ENCODE results near the gene HEATR3. TPM values are rescaled to one million over a fixed set of nuclear protein-coding genes. Genes with fewer than 3 reads are reported as not detected.

HEATR3 gene
- total and polyA plus RNA-seq, 2 of the 13 experiments (the other 11 are each of a cell fraction or from before 2014, with no cell fraction given) = 22.4 to 52.4 TPM

DNA sequence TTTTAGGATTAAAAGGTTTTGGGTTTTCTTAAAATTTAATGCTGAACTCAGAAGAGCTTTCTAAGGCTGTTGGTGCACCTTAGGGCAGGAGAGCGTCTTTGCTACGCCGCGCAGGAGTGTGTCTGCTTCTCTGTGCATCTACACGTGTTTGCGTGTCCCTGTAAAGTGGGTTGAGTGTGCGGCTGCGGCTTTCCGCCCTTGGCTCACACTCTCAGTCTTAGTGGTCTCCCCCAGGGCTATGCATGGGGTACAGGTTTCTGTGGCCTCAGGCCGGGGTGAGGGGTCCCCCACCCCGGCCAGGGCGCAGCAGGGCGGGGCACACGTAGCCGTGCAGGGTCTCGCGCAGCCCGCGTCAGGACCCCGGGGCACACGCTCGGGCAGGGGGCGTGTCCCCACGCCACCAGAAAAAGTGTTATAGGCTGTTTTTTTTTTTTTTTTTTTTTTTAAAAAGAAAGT is 86.6 kb downstream of the HEATR3 start (continued):
- TF ChIP-seq YEATS2 (CRISPR knock-in tag; IDR thresholded peaks at IDR 0.05; ENCODE audit: borderline replicate concordance) = no peak
- TF ChIP-seq IRF2 (CRISPR knock-in tag; IDR thresholded peaks at IDR 0.05) = no peak
- no peak for TF ChIP-seq ZNF790 (CRISPR knock-in tag; IDR thresholded peaks at IDR 0.05; ENCODE audit: borderline replicate concordance)
- TF ChIP-seq HNF4A (CRISPR knock-in tag; IDR thresholded peaks at IDR 0.05) = 0 out of 2 replicates have a peak, but pooled peaks have one; percentile 4
- no peak for TF ChIP-seq CCDC6 (CRISPR knock-in tag; IDR thresholded peaks at IDR 0.05)
- TF ChIP-seq KDM6A (CRISPR knock-in tag; IDR thresholded peaks at IDR 0.05; ENCODE audit: low read depth) = no peak
- no peak for TF ChIP-seq NCOA5 (CRISPR knock-in tag; IDR thresholded peaks at IDR 0.05)
- TF ChIP-seq MIER3 (CRISPR knock-in tag; IDR thresholded peaks at IDR 0.05; ENCODE audit: borderline replicate concordance) = 0 out of 2 replicates have a peak, but pooled peaks have one; percentile 17
- TF ChIP-seq ZNF256 (CRISPR knock-in tag; conservative IDR thresholded peaks at IDR 0.05) = 0 out of 2 replicates have a peak, but pooled peaks have one; percentile 59
- TF ChIP-seq KLF15 (CRISPR knock-in tag; IDR thresholded peaks at IDR 0.05; ENCODE audit: borderline replicate concordance) = no peak
- TF ChIP-seq ZMYM4 (CRISPR knock-in tag; IDR thresholded peaks at IDR 0.05) = no peak
- TF ChIP-seq ZNF253 (CRISPR knock-in tag; IDR thresholded peaks at IDR 0.05; ENCODE audit: borderline replicate concordance) = no peak
- TF ChIP-seq POLR2AphosphoS2 (IDR thresholded peaks at IDR 0.05; ENCODE audit: low read depth, low read length) = no peak
- TF ChIP-seq FOSL2 (CRISPR knock-in tag; IDR thresholded peaks at IDR 0.05) = no peak
- TF ChIP-seq REXO4 (CRISPR knock-in tag; IDR thresholded peaks at IDR 0.05; ENCODE audit: borderline replicate concordance) = peak; percentile 14; the same call in 1 of the 2 replicates
- TF ChIP-seq, protein P1, sequence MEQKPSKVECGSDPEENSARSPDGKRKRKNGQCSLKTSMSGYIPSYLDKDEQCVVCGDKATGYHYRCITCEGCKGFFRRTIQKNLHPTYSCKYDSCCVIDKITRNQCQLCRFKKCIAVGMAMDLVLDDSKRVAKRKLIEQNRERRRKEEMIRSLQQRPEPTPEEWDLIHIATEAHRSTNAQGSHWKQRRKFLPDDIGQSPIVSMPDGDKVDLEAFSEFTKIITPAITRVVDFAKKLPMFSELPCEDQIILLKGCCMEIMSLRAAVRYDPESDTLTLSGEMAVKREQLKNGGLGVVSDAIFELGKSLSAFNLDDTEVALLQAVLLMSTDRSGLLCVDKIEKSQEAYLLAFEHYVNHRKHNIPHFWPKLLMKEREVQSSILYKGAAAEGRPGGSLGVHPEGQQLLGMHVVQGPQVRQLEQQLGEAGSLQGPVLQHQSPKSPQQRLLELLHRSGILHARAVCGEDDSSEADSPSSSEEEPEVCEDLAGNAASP (CRISPR knock-in tag; IDR thresholded peaks at IDR 0.05; ENCODE audit: borderline replicate concordance) = no peak
- TF ChIP-seq ZBTB42 (CRISPR knock-in tag; IDR thresholded peaks at IDR 0.05) = no peak
- no peak for TF ChIP-seq ZNF598 (CRISPR knock-in tag; IDR thresholded peaks at IDR 0.05; ENCODE audit: borderline replicate concordance)
- TF ChIP-seq, protein P2, sequence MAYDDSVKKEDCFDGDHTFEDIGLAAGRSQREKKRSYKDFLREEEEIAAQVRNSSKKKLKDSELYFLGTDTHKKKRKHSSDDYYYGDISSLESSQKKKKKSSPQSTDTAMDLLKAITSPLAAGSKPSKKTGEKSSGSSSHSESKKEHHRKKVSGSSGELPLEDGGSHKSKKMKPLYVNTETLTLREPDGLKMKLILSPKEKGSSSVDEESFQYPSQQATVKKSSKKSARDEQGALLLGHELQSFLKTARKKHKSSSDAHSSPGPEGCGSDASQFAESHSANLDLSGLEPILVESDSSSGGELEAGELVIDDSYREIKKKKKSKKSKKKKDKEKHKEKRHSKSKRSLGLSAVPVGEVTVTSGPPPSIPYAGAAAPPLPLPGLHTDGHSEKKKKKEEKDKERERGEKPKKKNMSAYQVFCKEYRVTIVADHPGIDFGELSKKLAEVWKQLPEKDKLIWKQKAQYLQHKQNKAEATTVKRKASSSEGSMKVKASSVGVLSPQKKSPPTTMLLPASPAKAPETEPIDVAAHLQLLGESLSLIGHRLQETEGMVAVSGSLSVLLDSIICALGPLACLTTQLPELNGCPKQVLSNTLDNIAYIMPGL (CRISPR knock-in tag; IDR thresholded peaks at IDR 0.05; ENCODE audit: borderline replicate concordance in 1 of 2, low read depth in 1 of 2) = no peak
- TF ChIP-seq, protein P3, sequence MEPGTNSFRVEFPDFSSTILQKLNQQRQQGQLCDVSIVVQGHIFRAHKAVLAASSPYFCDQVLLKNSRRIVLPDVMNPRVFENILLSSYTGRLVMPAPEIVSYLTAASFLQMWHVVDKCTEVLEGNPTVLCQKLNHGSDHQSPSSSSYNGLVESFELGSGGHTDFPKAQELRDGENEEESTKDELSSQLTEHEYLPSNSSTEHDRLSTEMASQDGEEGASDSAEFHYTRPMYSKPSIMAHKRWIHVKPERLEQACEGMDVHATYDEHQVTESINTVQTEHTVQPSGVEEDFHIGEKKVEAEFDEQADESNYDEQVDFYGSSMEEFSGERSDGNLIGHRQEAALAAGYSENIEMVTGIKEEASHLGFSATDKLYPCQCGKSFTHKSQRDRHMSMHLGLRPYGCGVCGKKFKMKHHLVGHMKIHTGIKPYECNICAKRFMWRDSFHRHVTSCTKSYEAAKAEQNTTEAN (CRISPR knock-in tag; conservative IDR thresholded peaks at IDR 0.05) = peak; percentile 20; the same call in 1 of the 2 replicates
- no peak; the same call in 1 of the 2 replicates for TF ChIP-seq SAP130 (CRISPR knock-in tag; IDR thresholded peaks at IDR 0.05; ENCODE audit: low read depth)
- no peak for TF ChIP-seq ZNF883 (CRISPR knock-in tag; IDR thresholded peaks at IDR 0.05; ENCODE audit: not compliant biosample characterization)
- TF ChIP-seq, protein P4, sequence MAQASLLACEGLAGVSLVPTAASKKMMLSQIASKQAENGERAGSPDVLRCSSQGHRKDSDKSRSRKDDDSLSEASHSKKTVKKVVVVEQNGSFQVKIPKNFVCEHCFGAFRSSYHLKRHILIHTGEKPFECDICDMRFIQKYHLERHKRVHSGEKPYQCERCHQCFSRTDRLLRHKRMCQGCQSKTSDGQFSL (CRISPR knock-in tag; IDR thresholded peaks at IDR 0.05) = no peak
- TF ChIP-seq ZFP1 (CRISPR knock-in tag; IDR thresholded peaks at IDR 0.05) = no peak
- TF ChIP-seq, protein P5, sequence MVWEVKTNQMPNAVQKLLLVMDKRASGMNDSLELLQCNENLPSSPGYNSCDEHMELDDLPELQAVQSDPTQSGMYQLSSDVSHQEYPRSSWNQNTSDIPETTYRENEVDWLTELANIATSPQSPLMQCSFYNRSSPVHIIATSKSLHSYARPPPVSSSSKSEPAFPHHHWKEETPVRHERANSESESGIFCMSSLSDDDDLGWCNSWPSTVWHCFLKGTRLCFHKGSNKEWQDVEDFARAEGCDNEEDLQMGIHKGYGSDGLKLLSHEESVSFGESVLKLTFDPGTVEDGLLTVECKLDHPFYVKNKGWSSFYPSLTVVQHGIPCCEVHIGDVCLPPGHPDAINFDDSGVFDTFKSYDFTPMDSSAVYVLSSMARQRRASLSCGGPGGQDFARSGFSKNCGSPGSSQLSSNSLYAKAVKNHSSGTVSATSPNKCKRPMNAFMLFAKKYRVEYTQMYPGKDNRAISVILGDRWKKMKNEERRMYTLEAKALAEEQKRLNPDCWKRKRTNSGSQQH (CRISPR knock-in tag; IDR thresholded peaks at IDR 0.05; ENCODE audit: low read depth) = no peak
- no peak for TF ChIP-seq NONO (IDR thresholded peaks at IDR 0.05)
- TF ChIP-seq NONO (CRISPR knock-in tag; conservative IDR thresholded peaks at IDR 0.05) = peak; percentile 38

Measured in HepG2 (cell line).